GM12878 (cell line): ENCODE results near the gene SHC2. TPM values are rescaled to one million over a fixed set of nuclear protein-coding genes. Genes with fewer than 3 reads are reported as not detected.

Experiments
- ATAC-seq: fragments of 200-7000 bp; cut with Tn5 transposase; 3 replicates; pipeline ENCODE4 v1.9.1; 2020; ENCODE audit warnings: mild to moderate bottlenecking, moderate library complexity
- BruUV-seq: library from RNA; stranded (reverse); fragments of 400-500 nt; replicated peaks from 2 replicates; lab custom pipeline; 2021; lab: Mats Ljungman, UMichigan
- CTCF ChIA-PET: fragments of 300-600 bp; sonication (Branson Sonifier 250); formaldehyde crosslinking; extraction: SDS; loops from one replicate; lab custom pipeline; 2021; ENCODE audit warnings: inconsistent platforms; lab: Yijun Ruan, JAX
- POLR2A ChIA-PET: fragments of 350-600 bp; formaldehyde crosslinking; extraction: SDS; loops from one replicate; lab custom pipeline; 2021; ENCODE audit warnings: inconsistent platforms; lab: Charles Lee
- RAD21 ChIA-PET: fragments of 300-600 bp; sonication (Branson Sonifier 250); formaldehyde crosslinking; loops from one replicate; lab custom pipeline; 2023; ENCODE audit warnings: antibody characterized with exemption; ENCODE audit not compliant: unreplicated experiment; lab: Charles Lee
- SMC1A ChIA-PET: fragments of 300-600 bp; sonication (Branson Sonifier 250); formaldehyde crosslinking; loops from one replicate; lab custom pipeline; 2023; ENCODE audit not compliant: unreplicated experiment, uncharacterized antibody; lab: Charles Lee
- DNase-seq: peaks from one replicate; pipeline ENCODE4 v3.0.0-alpha.2; 2011; ENCODE audit warnings: low read depth, low spot score
- FAIRE-seq: peaks from 3 replicates; lab custom pipeline; 2011; peaks lifted over from hg19 to GRCh38; lab: Jason Lieb, UNC
- H2AFZ ChIP-seq: 2 replicates; pipeline ENCODE4 v1.6.0; 2011; ENCODE audit warnings: low read depth, low read length, control low read depth; ENCODE audit not compliant: control insufficient read depth
- H3K27ac ChIP-seq: 2 replicates; pipeline ENCODE4 v1.5.1; 2011; ENCODE audit warnings: control low read depth; ENCODE audit not compliant: control insufficient read depth, insufficient read depth
- H3K27me3 ChIP-seq, 2 experiments: replicated peaks in 1 of 2; 2 replicates each; pipeline versions ENCODE4 v1.6.0 to v1.6.1; 2011; ENCODE audit warnings: low read length in 1 of 2; ENCODE audit not compliant: control insufficient read depth in 2 of 2, insufficient read depth in 2 of 2
- H3K36me3 ChIP-seq, 2 experiments: 2 replicates each; pipeline ENCODE4 v1.5.1; 2011; ENCODE audit warnings: low read length in 1 of 2; ENCODE audit not compliant: control insufficient read depth in 2 of 2, insufficient read depth in 2 of 2
- H3K4me1 ChIP-seq: 2 replicates; pipeline ENCODE4 v1.6.1; 2011; ENCODE audit warnings: mild to moderate bottlenecking, low read length, moderate library complexity, mixed read lengths; ENCODE audit not compliant: control insufficient read depth, insufficient read depth
- H3K4me2 ChIP-seq: 2 replicates; pipeline ENCODE4 v1.6.0; 2011; ENCODE audit warnings: control low read depth; ENCODE audit not compliant: control insufficient read depth, insufficient read depth
- H3K4me3 ChIP-seq: fragments of 200-600 bp; sonication (generic); 2 replicates; pipeline ENCODE4 v1.5.1; 2016
- H3K79me2 ChIP-seq: 2 replicates; pipeline ENCODE4 v1.6.0; 2011; ENCODE audit warnings: low read length; ENCODE audit not compliant: control insufficient read depth, insufficient read depth
- H3K9ac ChIP-seq: 2 replicates; pipeline ENCODE4 v1.8.0; 2011; ENCODE audit warnings: low read length, control low read depth, mixed read lengths; ENCODE audit not compliant: control insufficient read depth, insufficient read depth
- H3K9me3 ChIP-seq: replicated peaks from 3 replicates; pipeline ENCODE4 v1.5.1; 2011; ENCODE audit warnings: mild to moderate bottlenecking, low read length; ENCODE audit not compliant: control insufficient read depth, insufficient read depth
- H4K20me1 ChIP-seq: 2 replicates; pipeline ENCODE4 v1.6.0; 2011; ENCODE audit not compliant: control insufficient read depth, insufficient read depth
- BACH1 ChIP-seq: fragments of 450-650 bp; IDR thresholded peaks from 2 replicates; pipeline ENCODE4 v1.6.1; 2017; ENCODE audit warnings: mild to moderate bottlenecking, borderline replicate concordance
- BCL11A ChIP-seq: IDR thresholded peaks from 2 replicates; pipeline ENCODE4 v1.6.1; 2011; ENCODE audit warnings: low read depth, low read length
- CREB1 ChIP-seq: IDR thresholded peaks from 2 replicates; pipeline ENCODE4 v1.6.1; 2012; ENCODE audit warnings: low read depth, mild to moderate bottlenecking, inconsistent platforms
- CREM ChIP-seq: IDR thresholded peaks from 2 replicates; pipeline ENCODE4 v1.6.1; 2014; ENCODE audit warnings: antibody characterized with exemption, low read depth
- GATAD2B ChIP-seq: fragments of 450-650 bp; conservative IDR thresholded peaks from 2 replicates; pipeline ENCODE4 v1.6.1; 2017; ENCODE audit warnings: low read depth, mild to moderate bottlenecking, moderate library complexity
- MTA2 ChIP-seq: fragments of 450-650 bp; IDR thresholded peaks from 2 replicates; pipeline ENCODE4 v1.6.1; 2016; ENCODE audit warnings: low read depth, mild to moderate bottlenecking, moderate library complexity
- MYB ChIP-seq: fragments of 150-350 bp; IDR thresholded peaks from 2 replicates; pipeline ENCODE4 v1.6.1; 2014; ENCODE audit warnings: mild to moderate bottlenecking, low read depth, low read length, borderline replicate concordance
- SKIL ChIP-seq: fragments of 450-650 bp; IDR thresholded peaks from 2 replicates; pipeline ENCODE4 v1.6.1; 2017; ENCODE audit warnings: mild to moderate bottlenecking, low read depth, inconsistent platforms; ENCODE audit not compliant: poor library complexity, severe bottlenecking
- SMARCA5 ChIP-seq: fragments of 450-650 bp; IDR thresholded peaks from 2 replicates; pipeline ENCODE4 v1.6.1; 2017; ENCODE audit warnings: mild to moderate bottlenecking
- SREBF2 ChIP-seq: IDR thresholded peaks from 2 replicates; pipeline ENCODE4 v1.6.1; 2012; ENCODE audit warnings: mild to moderate bottlenecking, low read length
- ZBTB40 ChIP-seq: fragments of 450-650 bp; IDR thresholded peaks from 2 replicates; pipeline ENCODE4 v1.6.1; 2016; ENCODE audit warnings: mild to moderate bottlenecking, moderate library complexity, borderline replicate concordance
- ZNF384 ChIP-seq: IDR thresholded peaks from 2 replicates; pipeline ENCODE4 v1.6.1; 2012; ENCODE audit warnings: low read depth, mild to moderate bottlenecking, low read length, improper control_type of control experiment, borderline replicate concordance
- WGBS: methylation state at CpG from one replicate; pipeline ENCODE4 v1.1.6; 2016; ENCODE audit warnings: low lambda C conversion rate; ENCODE audit not compliant: insufficient replicate concordance, insufficient coverage; ENCODE audit errors: missing lambda C conversion rate; 5-methylcytosine and 5-hydroxymethylcytosine counted together
- in situ Hi-C: fragments of 300-500 bp; cut with MboI; formaldehyde crosslinking; loops from 9 replicates; pipeline ENCODE4 v1.14.3; 2018; ENCODE audit warnings: mixed read lengths
- intact Hi-C: fragments of 100-400 bp; cut with micrococcal nuclease; formaldehyde crosslinking; loops from one replicate; pipeline ENCODE4 v1.14.2; 2022; ENCODE audit not compliant: unreplicated experiment
- polyA plus RNA-seq, 11 experiments: library from polyadenylated mRNA; depleted of rRNA in 4 of 11; unstranded in 6 of 11; stranded (reverse) in 5 of 11; fragments of >200 nt; fragmentation: Nextera tagmentation in 4 of 11; fragmentation: Illumina TruSeq in 1 of 11; extraction: Ambion mirVana in 4 of 11; extraction: Trizol in 1 of 11; gene quantifications; 1 replicate in 1 of 11; 2 replicates in 10 of 11; pipeline versions ENCODE4 v1.2.1 to v1.2.3, GENCODE V29; 2011 to 2016; ENCODE audit warnings: inconsistent platforms in 2 of 11, missing spikeins in 2 of 11, low read depth in 1 of 11
- total RNA-seq, 4 experiments: library from RNA; depleted of rRNA in 3 of 4; stranded (reverse); fragments of >200 nt in 3 of 4; fragmentation: Illumina TruSeq in 1 of 4; extraction: Trizol in 1 of 4; gene quantifications; 2 replicates each; pipeline versions ENCODE4 v1.2.1 to v1.2.3, GENCODE V29; 2013 to 2021
- TF ChIP-seq, protein P1 (sequence below): fragments of 450-650 bp; IDR thresholded peaks from 2 replicates; pipeline ENCODE4 v1.6.1; 2018; ENCODE audit warnings: mild to moderate bottlenecking, low read depth, moderate library complexity; ENCODE audit not compliant: partially characterized antibody

SHC2 gene
- total and polyA plus RNA-seq, 10 of the 15 experiments (the other 5 are each of a cell fraction or from before 2014, with no cell fraction given) = 0.08 TPM; not detected in 9

DNA sequence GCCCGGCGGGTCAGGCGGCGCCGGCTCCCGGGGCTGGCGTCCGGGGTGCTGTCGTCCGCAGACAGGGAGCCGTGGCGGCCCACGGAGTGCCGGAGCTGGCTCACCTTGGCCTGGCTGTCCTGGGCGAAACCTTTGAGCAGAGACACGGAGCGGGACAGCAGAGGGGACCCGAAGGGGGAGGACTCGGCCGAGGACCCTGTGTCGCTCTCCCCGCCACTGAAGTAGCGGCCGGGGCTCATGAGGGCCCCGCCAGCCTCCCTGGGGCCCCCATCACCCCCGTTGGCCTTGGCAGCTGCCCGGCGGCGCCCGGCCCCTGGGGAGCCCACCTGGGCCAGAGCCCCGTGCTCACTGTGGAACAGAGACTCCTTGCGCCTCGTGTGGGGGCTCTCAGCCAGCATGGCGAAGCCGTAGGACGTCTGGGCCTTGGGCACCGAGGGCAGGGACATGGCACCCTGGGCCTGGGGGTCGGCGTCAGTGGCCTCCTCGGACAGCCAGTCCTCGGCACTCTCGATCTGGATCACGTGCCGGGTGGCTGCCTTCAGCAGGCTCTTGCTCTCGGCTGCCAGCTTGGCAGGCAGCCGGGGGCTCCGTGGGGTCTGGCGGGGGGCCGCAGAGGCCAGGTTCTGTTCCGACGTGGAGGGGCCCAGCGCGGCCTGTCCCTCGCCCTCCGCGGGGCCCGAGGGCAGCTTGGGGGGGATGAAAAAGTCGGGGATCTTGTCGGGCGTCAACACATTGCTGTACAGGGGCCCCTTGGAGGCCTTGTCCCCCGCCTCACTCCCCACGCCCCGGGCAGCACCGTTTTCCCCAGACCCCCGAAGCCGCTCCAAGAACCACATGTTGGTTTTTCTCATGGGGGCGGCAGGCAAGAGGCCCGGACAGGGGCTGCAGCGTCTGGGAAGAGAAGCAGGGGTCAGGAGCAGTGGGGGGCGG, 53.1 kb downstream of the SHC2 start:
- Histone ChIP-seq H3K4me2 (no peak overlapping the region), H3K27ac (no peak overlapping the region), H3K4me1 (no peaks in the 10 kb centered on the region), H3K36me3 (no peaks in the 10 kb centered on the region), H3K9me3 (no peaks in the 10 kb centered on the region; the same call in 2 of the 3 replicates), H2AFZ (no peak overlapping the region), H3K9ac (no peak overlapping the region), H3K4me3 (no peak overlapping the region), H3K27me3 (peaks cover 0 to 3% of the 10 kb centered on the region in 2 experiments; a peak in 1 of 4 replicates), H4K20me1 (no peaks in the 10 kb centered on the region), H3K79me2 (no peaks in the 10 kb centered on the region)
- 63% methylated on average over 46 of the region's 70 CpGs for WGBS
- DNase-seq = no peak
- no peak for FAIRE-seq
- ATAC-seq = no peak
- ChIA-PET POLR2A (no interaction called here), CTCF (no interaction called here), RAD21 (no interaction called here), SMC1A (no interaction called here)
- BruUV-seq = no TSS peak
- intact Hi-C loops (no loop called here), in situ Hi-C loops (no loop called here)
- no peak for TF ChIP-seq CREB1
- TF ChIP-seq BCL11A = no peak
- TF ChIP-seq SREBF2 = no peak
- no peak for TF ChIP-seq MYB
- no peak for TF ChIP-seq CREM
- TF ChIP-seq ZBTB40 = no peak
- TF ChIP-seq MTA2 = no peak
- no peak for TF ChIP-seq BACH1
- no peak for TF ChIP-seq ZNF384
- TF ChIP-seq GATAD2B = no peak
- TF ChIP-seq, protein P1, sequence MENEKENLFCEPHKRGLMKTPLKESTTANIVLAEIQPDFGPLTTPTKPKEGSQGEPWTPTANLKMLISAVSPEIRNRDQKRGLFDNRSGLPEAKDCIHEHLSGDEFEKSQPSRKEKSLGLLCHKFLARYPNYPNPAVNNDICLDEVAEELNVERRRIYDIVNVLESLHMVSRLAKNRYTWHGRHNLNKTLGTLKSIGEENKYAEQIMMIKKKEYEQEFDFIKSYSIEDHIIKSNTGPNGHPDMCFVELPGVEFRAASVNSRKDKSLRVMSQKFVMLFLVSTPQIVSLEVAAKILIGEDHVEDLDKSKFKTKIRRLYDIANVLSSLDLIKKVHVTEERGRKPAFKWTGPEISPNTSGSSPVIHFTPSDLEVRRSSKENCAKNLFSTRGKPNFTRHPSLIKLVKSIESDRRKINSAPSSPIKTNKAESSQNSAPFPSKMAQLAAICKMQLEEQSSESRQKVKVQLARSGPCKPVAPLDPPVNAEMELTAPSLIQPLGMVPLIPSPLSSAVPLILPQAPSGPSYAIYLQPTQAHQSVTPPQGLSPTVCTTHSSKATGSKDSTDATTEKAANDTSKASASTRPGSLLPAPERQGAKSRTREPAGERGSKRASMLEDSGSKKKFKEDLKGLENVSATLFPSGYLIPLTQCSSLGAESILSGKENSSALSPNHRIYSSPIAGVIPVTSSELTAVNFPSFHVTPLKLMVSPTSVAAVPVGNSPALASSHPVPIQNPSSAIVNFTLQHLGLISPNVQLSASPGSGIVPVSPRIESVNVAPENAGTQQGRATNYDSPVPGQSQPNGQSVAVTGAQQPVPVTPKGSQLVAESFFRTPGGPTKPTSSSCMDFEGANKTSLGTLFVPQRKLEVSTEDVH = no peak
- TF ChIP-seq SKIL = no peak
- no peak for TF ChIP-seq SMARCA5
